ENCODE data around the gene MACROD1. TPM values are rescaled to one million over a fixed set of nuclear protein-coding genes. Genes with fewer than 3 reads are reported as not detected.

The MACROD1 gene
- total RNA-seq, 1 donor from 2014 or later: 26.5 TPM

GRCh38 chr11:64203421-64204079 lies 37.6 kb upstream of the MACROD1 start:
- no peak for DNase-seq (ENCODE audit: low spot score in 2 of 2)
- H3K27ac ChIP-seq: no peak overlapping the region
- H3K4me3 ChIP-seq: no peak overlapping the region
- TF ChIP-seq CTCF (IDR thresholded peaks at IDR 0.05): no peak
- no peaks in the 10 kb centered on the region for H3K4me1 ChIP-seq
- no peaks in the 10 kb centered on the region for H3K9me3 ChIP-seq
- H3K27me3 ChIP-seq: no peaks in the 10 kb centered on the region
- intact Hi-C loops (cut with DNase I): loop anchor here (1.0 kb wide), 1 partner anchor 101 kb away; no protein-coding TSS in a partner anchor
- H3K36me3 ChIP-seq: peaks cover 61% of the 10 kb centered on the region in 2 donors

- H3K4me1 ChIP-seq: no peaks in the 10 kb centered on the region
- no peak overlapping the region for H3K4me3 ChIP-seq
- no peak for DNase-seq (ENCODE audit: low spot score in 2 of 2)
- no peak overlapping the region for H3K27ac ChIP-seq
- no peaks in the 10 kb centered on the region for H3K27me3 ChIP-seq
- H3K9me3 ChIP-seq: no peaks in the 10 kb centered on the region
- no peak for TF ChIP-seq CTCF (IDR thresholded peaks at IDR 0.05)
- H3K36me3 ChIP-seq: peaks cover 67% of the 10 kb centered on the region in 2 donors
- intact Hi-C loops (cut with DNase I): no loop called here
Observed at GRCh38 chr11:64202992-64203391, 37.1 kb upstream of the MACROD1 start.

GRCh38 chr11:64201543-64201942 lies 35.6 kb upstream of the MACROD1 start:
- H3K36me3 ChIP-seq: peaks cover 76 to 81% of the 10 kb centered on the region in 2 donors
- H3K9me3 ChIP-seq: no peaks in the 10 kb centered on the region

GRCh38 chr11:64198511-64198910 lies 32.6 kb upstream of the MACROD1 start:
- no peak overlapping the region for H3K27ac ChIP-seq
- no peak for DNase-seq (ENCODE audit: low spot score in 2 of 2)
- TF ChIP-seq CTCF (IDR thresholded peaks at IDR 0.05): no peak
- H3K4me3 ChIP-seq: no peak overlapping the region
- intact Hi-C loops (cut with DNase I): no loop called here
- H3K36me3 ChIP-seq: peaks cover 93 to 94% of the 10 kb centered on the region in 2 donors
- H3K4me1 ChIP-seq: no peaks in the 10 kb centered on the region
- H3K9me3 ChIP-seq: no peaks in the 10 kb centered on the region
- H3K27me3 ChIP-seq: no peaks in the 10 kb centered on the region

More at GRCh38 chr11:64201543-64201942, 35.6 kb upstream of the MACROD1 start:
- intact Hi-C loops (cut with DNase I): no loop called here
- Histone ChIP-seq H3K27ac (no peak overlapping the region), H3K4me1 (no peaks in the 10 kb centered on the region), H3K4me3 (no peak overlapping the region), H3K27me3 (no peaks in the 10 kb centered on the region)
- TF ChIP-seq CTCF (IDR thresholded peaks at IDR 0.05): no peak
- DNase-seq (ENCODE audit: low spot score in 2 of 2): no peak

- no peak for TF ChIP-seq CTCF (IDR thresholded peaks at IDR 0.05)
- Histone ChIP-seq H3K27ac (no peak overlapping the region), H3K9me3 (no peaks in the 10 kb centered on the region), H3K4me3 (no peak overlapping the region), H3K36me3 (peaks cover 80 to 89% of the 10 kb centered on the region in 2 donors), H3K27me3 (no peaks in the 10 kb centered on the region), H3K4me1 (no peaks in the 10 kb centered on the region)
- intact Hi-C loops (cut with DNase I): no loop called here
- DNase-seq (ENCODE audit: low spot score in 2 of 2): no peak
Observed at GRCh38 chr11:64196626-64197025, 30.7 kb upstream of the MACROD1 start.

Measured in ascending aorta (tissue), 2 donors.